Keratinocyte (primary cell): ENCODE data around the gene ARL6IP4. TPM values are rescaled to one million over a fixed set of nuclear protein-coding genes. Genes with fewer than 3 reads are reported as not detected.

Experiments used
- DNase-seq: peaks from one replicate; pipeline ENCODE4 v3.0.0-alpha.2; 2011; ENCODE audit warnings: low read depth, missing footprints, low spot score
- FAIRE-seq: peaks from 2 replicates; lab custom pipeline; 2011; peaks lifted over from hg19 to GRCh38; lab: Jason Lieb, UNC
- H2AFZ ChIP-seq: 2 replicates; pipeline ENCODE4 v1.6.0; 2012; ENCODE audit warnings: low read length, control low read depth, inconsistent platforms; ENCODE audit not compliant: control insufficient read depth
- H3K27ac ChIP-seq: 2 replicates; pipeline ENCODE4 v1.5.1; 2011; ENCODE audit warnings: low read length; ENCODE audit not compliant: control insufficient read depth, insufficient read depth
- H3K27me3 ChIP-seq: 3 replicates; pipeline ENCODE4 v1.6.0; 2011; ENCODE audit warnings: low read length; ENCODE audit not compliant: control insufficient read depth, insufficient read depth; ENCODE audit errors: extremely low read depth
- H3K36me3 ChIP-seq, 2 experiments: 2 replicates in 1 of 2; 3 replicates in 1 of 2; pipeline ENCODE4 v1.5.1; 2011; ENCODE audit warnings: low read length in 2 of 2, mild to moderate bottlenecking in 1 of 2; ENCODE audit not compliant: control insufficient read depth in 2 of 2, insufficient read depth in 2 of 2; ENCODE audit errors: extremely low read depth in 1 of 2
- H3K4me1 ChIP-seq: 3 replicates; pipeline ENCODE4 v1.5.1; 2011; ENCODE audit warnings: low read length; ENCODE audit not compliant: control insufficient read depth, insufficient read depth; ENCODE audit errors: extremely low read depth
- H3K4me2 ChIP-seq: 3 replicates; pipeline ENCODE4 v1.6.0; 2011; ENCODE audit warnings: low read depth, low read length; ENCODE audit not compliant: control insufficient read depth, insufficient read depth; ENCODE audit errors: extremely low read depth
- H3K4me3 ChIP-seq, 3 experiments: fragments of 200-600 bp in 1 of 3; sonication (generic) in 1 of 3; 2 replicates in 2 of 3; 3 replicates in 1 of 3; pipeline ENCODE4 v1.5.1; 2011 to 2016; ENCODE audit warnings: low read length in 3 of 3, mild to moderate bottlenecking in 3 of 3, control low read depth in 2 of 3, inconsistent platforms in 1 of 3, low read depth in 1 of 3, mixed read lengths in 1 of 3, mixed run types in 1 of 3, moderate library complexity in 1 of 3; ENCODE audit not compliant: control insufficient read depth in 2 of 3, insufficient read depth in 2 of 3; ENCODE audit errors: extremely low read depth in 1 of 3
- H3K79me2 ChIP-seq: 2 replicates; pipeline ENCODE4 v1.6.0; 2012; ENCODE audit warnings: low read length; ENCODE audit not compliant: control insufficient read depth, insufficient read depth
- H3K9ac ChIP-seq: 3 replicates; pipeline ENCODE4 v1.6.0; 2011; ENCODE audit warnings: low read length; ENCODE audit not compliant: control insufficient read depth, insufficient read depth; ENCODE audit errors: extremely low read depth
- H3K9me1 ChIP-seq: 3 replicates; pipeline ENCODE4 v1.6.0; 2011; ENCODE audit warnings: low read length; ENCODE audit not compliant: control insufficient read depth, insufficient read depth; ENCODE audit errors: extremely low read depth
- H3K9me3 ChIP-seq: 2 replicates; pipeline ENCODE4 v1.5.1; 2012; ENCODE audit warnings: low read depth, low read length; ENCODE audit not compliant: control insufficient read depth
- H4K20me1 ChIP-seq: 3 replicates; pipeline ENCODE4 v1.6.0; 2011; ENCODE audit warnings: low read length; ENCODE audit not compliant: control insufficient read depth, insufficient read depth; ENCODE audit errors: extremely low read depth
- EZH2 ChIP-seq: IDR thresholded peaks from one replicate; pipeline ENCODE4 v1.6.1; 2012; ENCODE audit warnings: inconsistent platforms, mild to moderate bottlenecking, low read length, moderate library complexity
- dilution Hi-C: fragments of 300-500 bp; cut with MboI; formaldehyde crosslinking; loops from one replicate; pipeline ENCODE4 v1.7.0; 2020; ENCODE audit warnings: low sequenced_read_pairs; ENCODE audit not compliant: extremely low pct_ligation_motif_present
- polyA plus RNA-seq, 5 experiments: library from polyadenylated mRNA; depleted of rRNA in 3 of 5; stranded (reverse) in 3 of 5; stranded (forward) in 1 of 5; unstranded in 1 of 5; fragments of >200 nt; gene quantifications; 1 replicate in 1 of 5; 2 replicates in 3 of 5; 3 replicates in 1 of 5; pipeline versions ENCODE4 v1.2.1 to v1.2.3, GENCODE V29; 2011 to 2012; ENCODE audit warnings: missing spikeins in 2 of 5, low read depth in 1 of 5, low replicate concordance in 1 of 5
- TF ChIP-seq, protein P1 (sequence below), 3 experiments: IDR thresholded peaks in 1 of 3; conservative IDR thresholded peaks in 1 of 3; optimal IDR thresholded peaks in 1 of 3; 2 replicates in 2 of 3; 3 replicates in 1 of 3; pipeline versions ENCODE3 to v1.5.1; 2011; ENCODE audit warnings: low read length in 3 of 3, mild to moderate bottlenecking in 3 of 3, moderate library complexity in 2 of 3, control low read depth in 1 of 3, inconsistent platforms in 1 of 3; ENCODE audit not compliant: insufficient read depth in 2 of 3; ENCODE audit errors: extremely low read depth in 1 of 3

Gene ARL6IP4
- polyA plus RNA-seq, 1 donor (not counting 4 experiments of a cell fraction or from before 2014, with no cell fraction given): 144 TPM

GRCh38 chr12:122997343-122998250 is 17.1 kb downstream of the ARL6IP4 start:
- FAIRE-seq (no peak), DNase-seq (no peak)
- dilution Hi-C loops: no loop called here
- TF ChIP-seq, protein P1, sequence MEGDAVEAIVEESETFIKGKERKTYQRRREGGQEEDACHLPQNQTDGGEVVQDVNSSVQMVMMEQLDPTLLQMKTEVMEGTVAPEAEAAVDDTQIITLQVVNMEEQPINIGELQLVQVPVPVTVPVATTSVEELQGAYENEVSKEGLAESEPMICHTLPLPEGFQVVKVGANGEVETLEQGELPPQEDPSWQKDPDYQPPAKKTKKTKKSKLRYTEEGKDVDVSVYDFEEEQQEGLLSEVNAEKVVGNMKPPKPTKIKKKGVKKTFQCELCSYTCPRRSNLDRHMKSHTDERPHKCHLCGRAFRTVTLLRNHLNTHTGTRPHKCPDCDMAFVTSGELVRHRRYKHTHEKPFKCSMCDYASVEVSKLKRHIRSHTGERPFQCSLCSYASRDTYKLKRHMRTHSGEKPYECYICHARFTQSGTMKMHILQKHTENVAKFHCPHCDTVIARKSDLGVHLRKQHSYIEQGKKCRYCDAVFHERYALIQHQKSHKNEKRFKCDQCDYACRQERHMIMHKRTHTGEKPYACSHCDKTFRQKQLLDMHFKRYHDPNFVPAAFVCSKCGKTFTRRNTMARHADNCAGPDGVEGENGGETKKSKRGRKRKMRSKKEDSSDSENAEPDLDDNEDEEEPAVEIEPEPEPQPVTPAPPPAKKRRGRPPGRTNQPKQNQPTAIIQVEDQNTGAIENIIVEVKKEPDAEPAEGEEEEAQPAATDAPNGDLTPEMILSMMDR (optimal IDR thresholded peaks at IDR 0.05 in 1 of 3, IDR thresholded peaks at IDR 0.05 in 1 of 3, conservative IDR thresholded peaks at IDR 0.05 in 1 of 3; ENCODE audit: extremely low read depth in 1 of 3, insufficient read depth in 2 of 3, low read length in 3 of 3): no peak
- no peak for TF ChIP-seq EZH2
- H3K4me2 ChIP-seq: no peak overlapping the region
- no peak overlapping the region for H3K27ac ChIP-seq
- no peaks in the 10 kb centered on the region for H3K9me3 ChIP-seq
- H4K20me1 ChIP-seq: no peaks in the 10 kb centered on the region
- no peaks in the 10 kb centered on the region for H3K79me2 ChIP-seq
- H2AFZ ChIP-seq: no peak overlapping the region
- no peak overlapping the region for H3K4me3 ChIP-seq
- H3K27me3 ChIP-seq: no peaks in the 10 kb centered on the region
- H3K36me3 ChIP-seq: peaks cover 0 to 5% of the 10 kb centered on the region in 2 experiments
- H3K4me1 ChIP-seq: no peaks in the 10 kb centered on the region
- no peaks in the 10 kb centered on the region for H3K9me1 ChIP-seq
- no peak overlapping the region for H3K9ac ChIP-seq

GRCh38 chr12:122998316-122998715 is 17.8 kb downstream of the ARL6IP4 start:
- H4K20me1 ChIP-seq: no peaks in the 10 kb centered on the region
- H3K9me3 ChIP-seq: no peaks in the 10 kb centered on the region
- dilution Hi-C loops: no loop called here
- peaks cover 0 to 5% of the 10 kb centered on the region in 2 experiments for H3K36me3 ChIP-seq
- no peak overlapping the region for H3K4me2 ChIP-seq
- FAIRE-seq: no peak
- DNase-seq: no peak
- H3K9me1 ChIP-seq: no peaks in the 10 kb centered on the region
- H3K27ac ChIP-seq: no peak overlapping the region
- no peak for TF ChIP-seq EZH2
- TF ChIP-seq, protein P1 (optimal IDR thresholded peaks at IDR 0.05 in 1 of 3, IDR thresholded peaks at IDR 0.05 in 1 of 3, conservative IDR thresholded peaks at IDR 0.05 in 1 of 3; ENCODE audit: extremely low read depth in 1 of 3, insufficient read depth in 2 of 3, low read length in 3 of 3): no peak
- no peak overlapping the region for H2AFZ ChIP-seq
- H3K27me3 ChIP-seq: no peaks in the 10 kb centered on the region
- no peak overlapping the region for H3K9ac ChIP-seq
- H3K79me2 ChIP-seq: no peaks in the 10 kb centered on the region
- H3K4me1 ChIP-seq: no peaks in the 10 kb centered on the region
- no peak overlapping the region for H3K4me3 ChIP-seq
